Breast epithelium (tissue), 3 donors: ENCODE data around the gene LMBR1.

Experiments
- CTCF ChIP-seq, 3 donors: fragments of 450-650 bp; IDR thresholded peaks; one replicate each; pipeline ENCODE4 v1.5.1; 2016 to 2017; ENCODE audit warnings: antibody characterized with exemption in 3 of 3, mild to moderate bottlenecking in 3 of 3, moderate library complexity in 3 of 3
- POLR2A ChIP-seq: fragments of 450-650 bp; IDR thresholded peaks from one replicate; pipeline ENCODE4 v1.6.1; 2016; ENCODE audit warnings: antibody characterized with exemption, mild to moderate bottlenecking, moderate library complexity
- POLR2AphosphoS5 ChIP-seq, 3 donors: sonication (generic); formaldehyde crosslinking; IDR thresholded peaks; one replicate each; pipeline ENCODE4 v1.6.1; 2017; ENCODE audit warnings: antibody characterized with exemption in 3 of 3

GRCh38 chr7:156854654-156855053 lies 38.3 kb downstream of the LMBR1 start:
- TF ChIP-seq CTCF (IDR thresholded peaks at IDR 0.05), result no peak
- no peak for TF ChIP-seq POLR2A
- no peak for TF ChIP-seq POLR2AphosphoS5 (IDR thresholded peaks at IDR 0.05)
